Pons (tissue), 1 donor: Measurements from ENCODE around the gene OR2F1.

ENCODE experiments used
- DNase-seq: peaks from one replicate; pipeline ENCODE4 v3.0.0-alpha.2; 2016; ENCODE audit warnings: low spot score

Gene OR2F1

GRCh38 chr7:143954135-143954534, 509 bp upstream of the OR2F1 start:
- no peak for DNase-seq

GRCh38 chr7:143958781-143959180, 4.1 kb downstream of the OR2F1 start:
- no peak for DNase-seq

- DNase-seq: no peak
Measured at GRCh38 chr7:143960813-143961610, 6.4 kb downstream of the OR2F1 start.

- no peak for DNase-seq
Measured at GRCh38 chr7:143965280-143965679, 10.6 kb downstream of the OR2F1 start.

GRCh38 chr7:143967398-143967797, 12.8 kb downstream of the OR2F1 start:
- DNase-seq: no peak

GRCh38 chr7:143973870-143974416, 19.3 kb downstream of the OR2F1 start:
- no peak for DNase-seq

GRCh38 chr7:143974459-143974858, 19.8 kb downstream of the OR2F1 start:
- DNase-seq: no peak

GRCh38 chr7:143975617-143976016, 21.0 kb downstream of the OR2F1 start:
- DNase-seq: no peak

GRCh38 chr7:143978585-143978984, 23.9 kb downstream of the OR2F1 start:
- DNase-seq: no peak

GRCh38 chr7:143979359-143979758, 24.7 kb downstream of the OR2F1 start:
- no peak for DNase-seq

GRCh38 chr7:143979998-143980397, 25.4 kb downstream of the OR2F1 start:
- no peak for DNase-seq

GRCh38 chr7:143980746-143981510, 26.3 kb downstream of the OR2F1 start:
- no peak for DNase-seq

GRCh38 chr7:143983960-143984359, 29.3 kb downstream of the OR2F1 start:
- no peak for DNase-seq

- no peak for DNase-seq
Measured at GRCh38 chr7:143987513-143987912, 32.9 kb downstream of the OR2F1 start.

- no peak for DNase-seq
Measured at GRCh38 chr7:143988976-143989745, 34.5 kb downstream of the OR2F1 start.

- DNase-seq: no peak
Measured at GRCh38 chr7:143992670-143993069, 38.0 kb downstream of the OR2F1 start.

GRCh38 chr7:143993924-143994323, 39.3 kb downstream of the OR2F1 start:
- DNase-seq: no peak

- no peak for DNase-seq
Measured at GRCh38 chr7:144000020-144000419, 45.4 kb downstream of the OR2F1 start, which contains the start of gene OR6B1. OR6B1 (plus strand) TSS chr7:144000320; CDS start chr7:144003997, 3,677 bp downstream.

GRCh38 chr7:144001543-144001942, 46.9 kb downstream of the OR2F1 start:
- DNase-seq: no peak

- DNase-seq: no peak
Measured at GRCh38 chr7:144004703-144005102, 50.1 kb downstream of the OR2F1 start.

- no peak for DNase-seq
Measured at GRCh38 chr7:144006029-144006691, 51.5 kb downstream of the OR2F1 start.

GRCh38 chr7:144006692-144007042, 52.0 kb downstream of the OR2F1 start:
- no peak for DNase-seq
